ENCODE measurements around the gene VOPP1.

GRCh38 chr7:55570218-55570873, 2.0 kb downstream of the VOPP1 start:
- TF ChIP-seq EP300 (IDR thresholded peaks at IDR 0.05; ENCODE audit: borderline replicate concordance): no peak
- no peak for TF ChIP-seq REST (IDR thresholded peaks at IDR 0.05; ENCODE audit: low read depth)
- no peak for TF ChIP-seq TAF1 (IDR thresholded peaks at IDR 0.05; ENCODE audit: low read depth)
- TF ChIP-seq CEBPB (IDR thresholded peaks at IDR 0.05): no peak
- TF ChIP-seq MAX (IDR thresholded peaks at IDR 0.05): no peak
- no peak for TF ChIP-seq ZBTB7A (IDR thresholded peaks at IDR 0.05; ENCODE audit: low read depth)
- no peak for TF ChIP-seq TCF12 (IDR thresholded peaks at IDR 0.05; ENCODE audit: low read depth)
- no peak for TF ChIP-seq FOXM1 (IDR thresholded peaks at IDR 0.05; ENCODE audit: borderline replicate concordance, low read depth)
- TF ChIP-seq RAD21 (IDR thresholded peaks at IDR 0.05; ENCODE audit: low read depth): no peak
- no peak for TF ChIP-seq TEAD4 (IDR thresholded peaks at IDR 0.05)
- no peak for TF ChIP-seq EGR1 (IDR thresholded peaks at IDR 0.05)
- TF ChIP-seq YY1 (IDR thresholded peaks at IDR 0.05; ENCODE audit: low read depth): no peak
- TF ChIP-seq CREB1 (IDR thresholded peaks at IDR 0.05; ENCODE audit: low read depth): no peak
- TF ChIP-seq NFIC (IDR thresholded peaks at IDR 0.05): no peak
